Non-pigmented ciliary epithelial cell (primary cell): Measurements from ENCODE around the gene KCNQ1.
"Not testable (repeated sequence)": the region's sequence is repeated elsewhere in the genome, so short reads cannot be mapped to it uniquely, and the experiment has no call there.

ENCODE experiments used
- DNase-seq: peaks from one replicate; pipeline ENCODE4 v3.0.0-alpha.2; 2010; ENCODE audit warnings: low read depth

The KCNQ1 gene

GRCh38 chr11:2592559-2593392, 148.0 kb downstream of the KCNQ1 start:
- no peak for DNase-seq

GRCh38 chr11:2593393-2593950, 148.7 kb downstream of the KCNQ1 start:
- no peak for DNase-seq

GRCh38 chr11:2594267-2594666, 149.5 kb downstream of the KCNQ1 start:
- DNase-seq: no peak

GRCh38 chr11:2595204-2595603, 150.4 kb downstream of the KCNQ1 start:
- DNase-seq: no peak

- no peak for DNase-seq
Measured at GRCh38 chr11:2599561-2600189, 154.9 kb downstream of the KCNQ1 start.

- DNase-seq: no peak
Measured at GRCh38 chr11:2609345-2609744, 164.5 kb downstream of the KCNQ1 start.

GRCh38 chr11:2612884-2613571, 168.2 kb downstream of the KCNQ1 start:
- DNase-seq: no peak

GRCh38 chr11:2621894-2622293, 177.1 kb downstream of the KCNQ1 start:
- no peak for DNase-seq

GRCh38 chr11:2625183-2625582, 180.4 kb downstream of the KCNQ1 start:
- DNase-seq: no peak

- DNase-seq: no peak
Measured at GRCh38 chr11:2630679-2631078, 185.9 kb downstream of the KCNQ1 start.

GRCh38 chr11:2631161-2631560, 186.4 kb downstream of the KCNQ1 start:
- no peak for DNase-seq

GRCh38 chr11:2639763-2640162, 195.0 kb downstream of the KCNQ1 start:
- DNase-seq: not testable (repeated sequence)

GRCh38 chr11:2641623-2642022, 196.8 kb downstream of the KCNQ1 start:
- no peak for DNase-seq

- no peak for DNase-seq
Measured at GRCh38 chr11:2643746-2644145, 198.9 kb downstream of the KCNQ1 start.

- no peak for DNase-seq
Measured at GRCh38 chr11:2644844-2645778, 200.3 kb downstream of the KCNQ1 start.

- no peak for DNase-seq
Measured at GRCh38 chr11:2645779-2646118, 200.9 kb downstream of the KCNQ1 start.

GRCh38 chr11:2647167-2647566, 202.4 kb downstream of the KCNQ1 start:
- no peak for DNase-seq

GRCh38 chr11:2647953-2648352, 203.1 kb downstream of the KCNQ1 start:
- no peak for DNase-seq

GRCh38 chr11:2649400-2649799, 204.6 kb downstream of the KCNQ1 start:
- DNase-seq: no peak

GRCh38 chr11:2649848-2650247, 205.0 kb downstream of the KCNQ1 start:
- no peak for DNase-seq

- DNase-seq: no peak
Measured at GRCh38 chr11:2650343-2650867, 205.6 kb downstream of the KCNQ1 start.
